ENCODE measurements around the gene SPPL3.

The SPPL3 gene

GRCh38 chr12:120879718-120880300 lies 24.3 kb downstream of the SPPL3 start:
- H3K4me1 ChIP-seq (ENCODE audit: control insufficient read depth, insufficient read depth, low read length), result peaks cover 2% of the 10 kb centered on the region; the same call in 1 of the 2 replicates
- TF ChIP-seq ZNF843 (tag by site-specific recombination; IDR thresholded peaks at IDR 0.05) (no peak), ZNF530 (tag by site-specific recombination; IDR thresholded peaks at IDR 0.05; ENCODE audit: low read depth) (no peak), ZNF112 (tag by site-specific recombination; IDR thresholded peaks at IDR 0.05) (no peak), ZNF223 (tag by site-specific recombination; IDR thresholded peaks at IDR 0.05) (no peak), ZNF624 (tag by site-specific recombination; IDR thresholded peaks at IDR 0.05) (no peak), ZNF76 (tag by site-specific recombination; IDR thresholded peaks at IDR 0.05; ENCODE audit: borderline replicate concordance, low read depth) (no peak), ZNF394 (tag by site-specific recombination; IDR thresholded peaks at IDR 0.05; ENCODE audit: borderline replicate concordance) (no peak), ZNF555 (tag by site-specific recombination; conservative IDR thresholded peaks at IDR 0.05) (no peak), ZNF837 (tag by site-specific recombination; IDR thresholded peaks at IDR 0.05) (no peak), ZNF155 (tag by site-specific recombination; IDR thresholded peaks at IDR 0.05) (no peak), ZNF248 (tag by site-specific recombination; IDR thresholded peaks at IDR 0.05) (no peak), ZNF558 (tag by site-specific recombination; IDR thresholded peaks at IDR 0.05) (no peak), AEBP2 (tag by site-specific recombination; IDR thresholded peaks at IDR 0.05; ENCODE audit: borderline replicate concordance) (no peak)
- TF ChIP-seq, protein P1, sequence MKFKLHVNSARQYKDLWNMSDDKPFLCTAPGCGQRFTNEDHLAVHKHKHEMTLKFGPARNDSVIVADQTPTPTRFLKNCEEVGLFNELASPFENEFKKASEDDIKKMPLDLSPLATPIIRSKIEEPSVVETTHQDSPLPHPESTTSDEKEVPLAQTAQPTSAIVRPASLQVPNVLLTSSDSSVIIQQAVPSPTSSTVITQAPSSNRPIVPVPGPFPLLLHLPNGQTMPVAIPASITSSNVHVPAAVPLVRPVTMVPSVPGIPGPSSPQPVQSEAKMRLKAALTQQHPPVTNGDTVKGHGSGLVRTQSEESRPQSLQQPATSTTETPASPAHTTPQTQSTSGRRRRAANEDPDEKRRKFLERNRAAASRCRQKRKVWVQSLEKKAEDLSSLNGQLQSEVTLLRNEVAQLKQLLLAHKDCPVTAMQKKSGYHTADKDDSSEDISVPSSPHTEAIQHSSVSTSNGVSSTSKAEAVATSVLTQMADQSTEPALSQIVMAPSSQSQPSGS (tag by site-specific recombination; IDR thresholded peaks at IDR 0.05; ENCODE audit: low read depth), result no peak
- TF ChIP-seq, protein P2, sequence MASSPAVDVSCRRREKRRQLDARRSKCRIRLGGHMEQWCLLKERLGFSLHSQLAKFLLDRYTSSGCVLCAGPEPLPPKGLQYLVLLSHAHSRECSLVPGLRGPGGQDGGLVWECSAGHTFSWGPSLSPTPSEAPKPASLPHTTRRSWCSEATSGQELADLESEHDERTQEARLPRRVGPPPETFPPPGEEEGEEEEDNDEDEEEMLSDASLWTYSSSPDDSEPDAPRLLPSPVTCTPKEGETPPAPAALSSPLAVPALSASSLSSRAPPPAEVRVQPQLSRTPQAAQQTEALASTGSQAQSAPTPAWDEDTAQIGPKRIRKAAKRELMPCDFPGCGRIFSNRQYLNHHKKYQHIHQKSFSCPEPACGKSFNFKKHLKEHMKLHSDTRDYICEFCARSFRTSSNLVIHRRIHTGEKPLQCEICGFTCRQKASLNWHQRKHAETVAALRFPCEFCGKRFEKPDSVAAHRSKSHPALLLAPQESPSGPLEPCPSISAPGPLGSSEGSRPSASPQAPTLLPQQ (tag by site-specific recombination; IDR thresholded peaks at IDR 0.05), result no peak
- ChIA-PET CTCF (interaction anchor here (0.6 to 0.7 kb wide), 2 partner anchors 38 to 65 kb away, joined by 3 read pairs; no protein-coding TSS in a partner anchor), POLR2A (interaction anchor here (0.5 to 1.4 kb wide), 3 partner anchors 12 to 99 kb away, joined by 3 to 4 read pairs (median 4); no protein-coding TSS in a partner anchor)
- no peak overlapping the region for H3K4me3 ChIP-seq (ENCODE audit: low read depth, low read length)
- no peaks in the 10 kb centered on the region for H3K9me3 ChIP-seq (ENCODE audit: control insufficient read depth, insufficient read depth, low read depth, low read length)
- no peaks in the 10 kb centered on the region; a peak in 1 of 3 replicates for H3K36me3 ChIP-seq (ENCODE audit: control insufficient read depth in 2 of 2, insufficient read depth in 1 of 2, low read length in 2 of 2)
- no peak overlapping the region for H3K27ac ChIP-seq (ENCODE audit: extremely low read depth, low read depth, low read length)

DNA sequence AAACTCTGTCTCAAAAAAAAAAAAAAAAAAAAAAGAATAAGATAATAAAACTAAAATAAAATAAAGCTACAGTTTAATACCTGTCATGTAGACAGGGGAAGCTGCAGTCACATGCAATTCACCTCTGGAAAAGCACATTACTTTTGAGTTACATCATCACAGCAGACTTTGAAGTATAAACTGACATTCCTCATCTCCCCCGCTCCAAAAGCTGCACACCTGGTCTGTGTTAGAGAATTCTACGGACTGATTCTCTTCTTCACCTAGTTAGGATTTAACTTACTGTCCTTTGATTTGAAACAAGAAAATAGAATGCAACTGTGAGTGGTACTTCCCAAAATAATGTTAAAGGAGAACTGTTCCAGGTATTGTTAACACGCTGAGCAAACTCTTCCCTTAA lies 25.1 kb downstream of the SPPL3 start:
- Histone ChIP-seq H3K9me3 (ENCODE audit: control insufficient read depth, insufficient read depth, low read depth, low read length) (no peaks in the 10 kb centered on the region), H3K36me3 (ENCODE audit: control insufficient read depth in 2 of 2, insufficient read depth in 1 of 2, low read length in 2 of 2) (no peaks in the 10 kb centered on the region; a peak in 1 of 3 replicates), H3K4me1 (ENCODE audit: control insufficient read depth, insufficient read depth, low read length) (peaks cover 2% of the 10 kb centered on the region; the same call in 1 of the 2 replicates), H3K4me3 (ENCODE audit: low read depth, low read length) (no peak overlapping the region), H3K27ac (ENCODE audit: extremely low read depth, low read depth, low read length) (no peak overlapping the region)
- CTCF ChIA-PET, result interaction anchor here (1.2 to 1.5 kb wide), 2 partner anchors 15 to 93 kb away, joined by 4 read pairs; no protein-coding TSS in a partner anchor
- POLR2A ChIA-PET, result interaction anchor here (0.7 to 1.4 kb wide), 3 partner anchors 12 to 100 kb away, joined by 3 to 4 read pairs (median 4); no protein-coding TSS in a partner anchor
- no peak for TF ChIP-seq ZNF174 (tag by site-specific recombination; IDR thresholded peaks at IDR 0.05)
- TF ChIP-seq ZNF16 (tag by site-specific recombination; IDR thresholded peaks at IDR 0.05; ENCODE audit: low read depth), result no peak
- TF ChIP-seq GLI4 (tag by site-specific recombination; IDR thresholded peaks at IDR 0.05), result no peak
- no peak for TF ChIP-seq ZNF449 (tag by site-specific recombination; IDR thresholded peaks at IDR 0.05)
- TF ChIP-seq PRDM10 (tag by site-specific recombination; IDR thresholded peaks at IDR 0.05), result peak; percentile 23; the same call in 1 of the 2 replicates
- no peak for TF ChIP-seq ZNF585B (tag by site-specific recombination; IDR thresholded peaks at IDR 0.05)
- 0 out of 2 replicates have a peak, but pooled peaks have one; percentile 11 for TF ChIP-seq ZNF366 (tag by site-specific recombination; conservative IDR thresholded peaks at IDR 0.05)
- peak; percentile 88 for TF ChIP-seq ZNF10 (tag by site-specific recombination; IDR thresholded peaks at IDR 0.05)
- no peak for TF ChIP-seq ZSCAN4 (tag by site-specific recombination; IDR thresholded peaks at IDR 0.05)

Measured in HEK293 (cell line).